K562 (cell line): ENCODE measurements around the gene HELT. TPM values are rescaled to one million over a fixed set of nuclear protein-coding genes. Genes with fewer than 3 reads are reported as not detected.
A peak's percentile ranks its signal among the peaks of the same experiment; 100 is the strongest.

Source experiments
- BRF2 ChIP-seq: IDR thresholded peaks from 3 replicates; pipeline ENCODE4 v1.6.1; 2011; ENCODE audit warnings: borderline replicate concordance, mild to moderate bottlenecking; ENCODE audit not compliant: insufficient read length, insufficient read depth
- HMGXB4 ChIP-seq: sonication (generic); formaldehyde crosslinking; IDR thresholded peaks from 2 replicates; pipeline ENCODE4 v1.8.1; 2023; ENCODE audit warnings: mild to moderate bottlenecking, missing genetic modification reagents
- RBM22 ChIP-seq: fragments of 200-400 bp; formaldehyde crosslinking; IDR thresholded peaks from 2 replicates; pipeline ENCODE4 v1.6.1; 2018; ENCODE audit warnings: low read length, low read depth; ENCODE audit not compliant: poor library complexity, severe bottlenecking
- SAFB2 ChIP-seq: fragments of 200-400 bp; formaldehyde crosslinking; IDR thresholded peaks from 2 replicates; pipeline ENCODE4 v1.6.1; 2018; ENCODE audit warnings: borderline replicate concordance, low read length, low read depth, moderate library complexity; ENCODE audit not compliant: severe bottlenecking
- SMC3 ChIP-seq: conservative IDR thresholded peaks from 2 replicates; pipeline ENCODE4 v1.6.1; 2011; ENCODE audit warnings: low read depth, low read length, improper control_type of control experiment; ENCODE audit not compliant: insufficient read depth
- SUPT5H ChIP-seq: fragments of 450-650 bp; IDR thresholded peaks from 2 replicates; pipeline ENCODE4 v1.6.1; 2016
- TCFL5 ChIP-seq: fragments of 250-450 bp; sonication (Bioruptor Pico); conservative IDR thresholded peaks from 2 replicates; pipeline ENCODE4 v1.6.1; 2021; ENCODE audit warnings: mild to moderate bottlenecking, moderate library complexity, matching md5 sums
- TFAP4 ChIP-seq: sonication (generic); formaldehyde crosslinking; IDR thresholded peaks from 2 replicates; pipeline ENCODE4 v1.8.0; 2022; ENCODE audit warnings: missing genetic modification reagents, mild to moderate bottlenecking, moderate library complexity, borderline replicate concordance
- ZNF282 ChIP-seq: sonication (generic); formaldehyde crosslinking; IDR thresholded peaks from 2 replicates; pipeline ENCODE4 v1.8.1; 2023; ENCODE audit warnings: missing genetic modification reagents
- polyA plus RNA-seq, 8 experiments: library from polyadenylated mRNA; depleted of rRNA in 4 of 8; stranded (reverse) in 5 of 8; unstranded in 3 of 8; fragments of >200 nt; fragmentation: Nextera tagmentation in 2 of 8; fragmentation: Illumina TruSeq in 1 of 8; extraction: Ambion mirVana in 2 of 8; extraction: Trizol in 1 of 8; gene quantifications; 2 replicates each; pipeline versions ENCODE4 v1.2.1 to v1.2.3, GENCODE V29; 2011 to 2014; ENCODE audit warnings: inconsistent platforms in 1 of 8, missing spikeins in 1 of 8
- total RNA-seq, 7 experiments: library from RNA; depleted of rRNA in 6 of 7; stranded (reverse); fragments of >200 nt in 6 of 7; fragmentation: Illumina TruSeq in 2 of 7; extraction: Trizol in 2 of 7; gene quantifications; 2 replicates each; pipeline versions ENCODE4 v1.2.1 to v1.2.3, GENCODE V29; 2011 to 2021; ENCODE audit warnings: low replicate concordance in 1 of 7
- TF ChIP-seq, protein P1 (sequence below): fragments of 450-650 bp; IDR thresholded peaks from 2 replicates; pipeline ENCODE4 v1.6.1; 2016; ENCODE audit warnings: mild to moderate bottlenecking, moderate library complexity

HELT gene
- total and polyA plus RNA-seq, 9 of the 15 experiments (the other 6 are each of a cell fraction or from before 2014, with no cell fraction given): not detected

DNA sequence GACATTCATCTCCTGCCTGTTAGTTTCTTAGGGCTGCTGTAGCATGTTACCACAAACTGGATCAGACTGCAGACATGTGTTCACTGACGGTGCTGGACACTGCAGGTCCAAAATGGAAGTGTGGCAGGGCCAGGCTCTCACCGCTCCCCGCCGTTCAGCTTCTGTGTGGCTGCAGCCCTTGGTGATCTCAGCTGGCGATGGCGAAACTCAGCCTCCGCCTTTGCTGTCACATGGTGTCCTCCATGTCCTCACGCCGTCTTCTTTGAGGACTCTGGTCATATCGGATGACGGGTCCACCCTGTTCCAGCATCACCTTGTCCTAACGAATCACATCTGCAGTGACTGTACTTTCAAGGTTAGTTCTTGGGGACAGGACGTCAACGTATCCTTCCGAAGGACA is 25.9 kb upstream of the HELT start (continued):
- peak; percentile 70; the same call in 1 of the 2 replicates for TF ChIP-seq TFAP4 (CRISPR knock-in tag)
- TF ChIP-seq HMGXB4 (CRISPR knock-in tag): no peak
- no peak for TF ChIP-seq SAFB2
- no peak for TF ChIP-seq ZNF282 (CRISPR knock-in tag)
- no peak for TF ChIP-seq BRF2
- TF ChIP-seq SMC3: no peak
- TF ChIP-seq, protein P1, sequence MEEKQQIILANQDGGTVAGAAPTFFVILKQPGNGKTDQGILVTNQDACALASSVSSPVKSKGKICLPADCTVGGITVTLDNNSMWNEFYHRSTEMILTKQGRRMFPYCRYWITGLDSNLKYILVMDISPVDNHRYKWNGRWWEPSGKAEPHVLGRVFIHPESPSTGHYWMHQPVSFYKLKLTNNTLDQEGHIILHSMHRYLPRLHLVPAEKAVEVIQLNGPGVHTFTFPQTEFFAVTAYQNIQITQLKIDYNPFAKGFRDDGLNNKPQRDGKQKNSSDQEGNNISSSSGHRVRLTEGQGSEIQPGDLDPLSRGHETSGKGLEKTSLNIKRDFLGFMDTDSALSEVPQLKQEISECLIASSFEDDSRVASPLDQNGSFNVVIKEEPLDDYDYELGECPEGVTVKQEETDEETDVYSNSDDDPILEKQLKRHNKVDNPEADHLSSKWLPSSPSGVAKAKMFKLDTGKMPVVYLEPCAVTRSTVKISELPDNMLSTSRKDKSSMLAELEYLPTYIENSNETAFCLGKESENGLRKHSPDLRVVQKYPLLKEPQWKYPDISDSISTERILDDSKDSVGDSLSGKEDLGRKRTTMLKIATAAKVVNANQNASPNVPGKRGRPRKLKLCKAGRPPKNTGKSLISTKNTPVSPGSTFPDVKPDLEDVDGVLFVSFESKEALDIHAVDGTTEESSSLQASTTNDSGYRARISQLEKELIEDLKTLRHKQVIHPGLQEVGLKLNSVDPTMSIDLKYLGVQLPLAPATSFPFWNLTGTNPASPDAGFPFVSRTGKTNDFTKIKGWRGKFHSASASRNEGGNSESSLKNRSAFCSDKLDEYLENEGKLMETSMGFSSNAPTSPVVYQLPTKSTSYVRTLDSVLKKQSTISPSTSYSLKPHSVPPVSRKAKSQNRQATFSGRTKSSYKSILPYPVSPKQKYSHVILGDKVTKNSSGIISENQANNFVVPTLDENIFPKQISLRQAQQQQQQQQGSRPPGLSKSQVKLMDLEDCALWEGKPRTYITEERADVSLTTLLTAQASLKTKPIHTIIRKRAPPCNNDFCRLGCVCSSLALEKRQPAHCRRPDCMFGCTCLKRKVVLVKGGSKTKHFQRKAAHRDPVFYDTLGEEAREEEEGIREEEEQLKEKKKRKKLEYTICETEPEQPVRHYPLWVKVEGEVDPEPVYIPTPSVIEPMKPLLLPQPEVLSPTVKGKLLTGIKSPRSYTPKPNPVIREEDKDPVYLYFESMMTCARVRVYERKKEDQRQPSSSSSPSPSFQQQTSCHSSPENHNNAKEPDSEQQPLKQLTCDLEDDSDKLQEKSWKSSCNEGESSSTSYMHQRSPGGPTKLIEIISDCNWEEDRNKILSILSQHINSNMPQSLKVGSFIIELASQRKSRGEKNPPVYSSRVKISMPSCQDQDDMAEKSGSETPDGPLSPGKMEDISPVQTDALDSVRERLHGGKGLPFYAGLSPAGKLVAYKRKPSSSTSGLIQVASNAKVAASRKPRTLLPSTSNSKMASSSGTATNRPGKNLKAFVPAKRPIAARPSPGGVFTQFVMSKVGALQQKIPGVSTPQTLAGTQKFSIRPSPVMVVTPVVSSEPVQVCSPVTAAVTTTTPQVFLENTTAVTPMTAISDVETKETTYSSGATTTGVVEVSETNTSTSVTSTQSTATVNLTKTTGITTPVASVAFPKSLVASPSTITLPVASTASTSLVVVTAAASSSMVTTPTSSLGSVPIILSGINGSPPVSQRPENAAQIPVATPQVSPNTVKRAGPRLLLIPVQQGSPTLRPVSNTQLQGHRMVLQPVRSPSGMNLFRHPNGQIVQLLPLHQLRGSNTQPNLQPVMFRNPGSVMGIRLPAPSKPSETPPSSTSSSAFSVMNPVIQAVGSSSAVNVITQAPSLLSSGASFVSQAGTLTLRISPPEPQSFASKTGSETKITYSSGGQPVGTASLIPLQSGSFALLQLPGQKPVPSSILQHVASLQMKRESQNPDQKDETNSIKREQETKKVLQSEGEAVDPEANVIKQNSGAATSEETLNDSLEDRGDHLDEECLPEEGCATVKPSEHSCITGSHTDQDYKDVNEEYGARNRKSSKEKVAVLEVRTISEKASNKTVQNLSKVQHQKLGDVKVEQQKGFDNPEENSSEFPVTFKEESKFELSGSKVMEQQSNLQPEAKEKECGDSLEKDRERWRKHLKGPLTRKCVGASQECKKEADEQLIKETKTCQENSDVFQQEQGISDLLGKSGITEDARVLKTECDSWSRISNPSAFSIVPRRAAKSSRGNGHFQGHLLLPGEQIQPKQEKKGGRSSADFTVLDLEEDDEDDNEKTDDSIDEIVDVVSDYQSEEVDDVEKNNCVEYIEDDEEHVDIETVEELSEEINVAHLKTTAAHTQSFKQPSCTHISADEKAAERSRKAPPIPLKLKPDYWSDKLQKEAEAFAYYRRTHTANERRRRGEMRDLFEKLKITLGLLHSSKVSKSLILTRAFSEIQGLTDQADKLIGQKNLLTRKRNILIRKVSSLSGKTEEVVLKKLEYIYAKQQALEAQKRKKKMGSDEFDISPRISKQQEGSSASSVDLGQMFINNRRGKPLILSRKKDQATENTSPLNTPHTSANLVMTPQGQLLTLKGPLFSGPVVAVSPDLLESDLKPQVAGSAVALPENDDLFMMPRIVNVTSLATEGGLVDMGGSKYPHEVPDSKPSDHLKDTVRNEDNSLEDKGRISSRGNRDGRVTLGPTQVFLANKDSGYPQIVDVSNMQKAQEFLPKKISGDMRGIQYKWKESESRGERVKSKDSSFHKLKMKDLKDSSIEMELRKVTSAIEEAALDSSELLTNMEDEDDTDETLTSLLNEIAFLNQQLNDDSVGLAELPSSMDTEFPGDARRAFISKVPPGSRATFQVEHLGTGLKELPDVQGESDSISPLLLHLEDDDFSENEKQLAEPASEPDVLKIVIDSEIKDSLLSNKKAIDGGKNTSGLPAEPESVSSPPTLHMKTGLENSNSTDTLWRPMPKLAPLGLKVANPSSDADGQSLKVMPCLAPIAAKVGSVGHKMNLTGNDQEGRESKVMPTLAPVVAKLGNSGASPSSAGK: 0 out of 2 replicates have a peak, but pooled peaks have one; percentile 28
- no peak for TF ChIP-seq RBM22
- no peak for TF ChIP-seq SUPT5H
- no peak for TF ChIP-seq TCFL5 (CRISPR knock-in tag)
